Loucy (cell line): ENCODE data around the gene DPP4.

ENCODE experiments used
- H2AFZ ChIP-seq: fragments of 200-600 bp; sonication (generic); 2 replicates; pipeline ENCODE4 v1.6.0; 2016; ENCODE audit warnings: antibody characterized with exemption, mild to moderate bottlenecking, low read length, moderate library complexity
- H3F3A ChIP-seq: fragments of 200-600 bp; 2 replicates; pipeline ENCODE4 v1.6.0; 2016; ENCODE audit warnings: antibody characterized with exemption, low read depth, mild to moderate bottlenecking
- H3K27me3 ChIP-seq: fragments of 200-600 bp; sonication (generic); 2 replicates; pipeline ENCODE4 v1.6.1; 2014; ENCODE audit warnings: low read length, mild to moderate bottlenecking; ENCODE audit not compliant: insufficient read depth, poor library complexity, severe bottlenecking
- H3K36me3 ChIP-seq: fragments of 200-600 bp; sonication (generic); 2 replicates; pipeline ENCODE4 v1.6.1; 2016; ENCODE audit warnings: low read length; ENCODE audit not compliant: insufficient read depth
- H3K4me1 ChIP-seq: fragments of 200-600 bp; sonication (generic); 2 replicates; pipeline ENCODE4 v1.5.1; 2014; ENCODE audit warnings: low read length, mild to moderate bottlenecking; ENCODE audit not compliant: insufficient read depth, poor library complexity, severe bottlenecking
- H3K4me2 ChIP-seq: fragments of 200-600 bp; sonication (generic); 2 replicates; pipeline ENCODE4 v1.6.0; 2014; ENCODE audit warnings: antibody characterized with exemption, low read length, low read depth, mild to moderate bottlenecking; ENCODE audit not compliant: poor library complexity, severe bottlenecking
- H3K4me3 ChIP-seq: fragments of 200-600 bp; sonication (generic); 2 replicates; pipeline ENCODE4 v1.5.1; 2014; ENCODE audit warnings: low read length, mild to moderate bottlenecking, mixed read lengths; ENCODE audit not compliant: poor library complexity, severe bottlenecking
- H3K79me2 ChIP-seq: fragments of 200-600 bp; sonication (generic); 2 replicates; pipeline ENCODE4 v1.6.1; 2014; ENCODE audit warnings: low read length; ENCODE audit not compliant: insufficient read depth
- H3K9ac ChIP-seq: fragments of 200-600 bp; sonication (generic); 2 replicates; pipeline ENCODE4 v1.6.0; 2014; ENCODE audit warnings: mild to moderate bottlenecking, low read depth, low read length, moderate library complexity; ENCODE audit not compliant: poor library complexity, severe bottlenecking
- H3K9me2 ChIP-seq: fragments of 200-600 bp; sonication (generic); replicated peaks from 2 replicates; pipeline ENCODE4 v1.6.1; 2016; ENCODE audit warnings: low read depth, low read length, mixed read lengths
- H3K9me3 ChIP-seq: fragments of 200-600 bp; sonication (generic); 2 replicates; pipeline ENCODE4 v1.6.1; 2014; ENCODE audit warnings: mild to moderate bottlenecking, antibody characterized with exemption, low read length, low read depth; ENCODE audit not compliant: insufficient read depth
- H4K20me1 ChIP-seq: fragments of 200-600 bp; sonication (generic); 2 replicates; pipeline ENCODE4 v1.6.0; 2014; ENCODE audit warnings: antibody characterized with exemption, low read length, mild to moderate bottlenecking; ENCODE audit not compliant: insufficient read depth, poor library complexity, severe bottlenecking
- EZH2phosphoT487 ChIP-seq: fragments of 200-600 bp; IDR thresholded peaks from 2 replicates; pipeline ENCODE4 v1.6.1; 2018; ENCODE audit warnings: antibody characterized with exemption, mild to moderate bottlenecking, moderate library complexity, borderline replicate concordance
- TF ChIP-seq, protein P1 (sequence below): fragments of 200-600 bp; sonication (generic); conservative IDR thresholded peaks from 2 replicates; pipeline ENCODE4 v1.5.1; 2014; ENCODE audit warnings: mild to moderate bottlenecking, antibody characterized with exemption, low read length

Gene DPP4

DNA sequence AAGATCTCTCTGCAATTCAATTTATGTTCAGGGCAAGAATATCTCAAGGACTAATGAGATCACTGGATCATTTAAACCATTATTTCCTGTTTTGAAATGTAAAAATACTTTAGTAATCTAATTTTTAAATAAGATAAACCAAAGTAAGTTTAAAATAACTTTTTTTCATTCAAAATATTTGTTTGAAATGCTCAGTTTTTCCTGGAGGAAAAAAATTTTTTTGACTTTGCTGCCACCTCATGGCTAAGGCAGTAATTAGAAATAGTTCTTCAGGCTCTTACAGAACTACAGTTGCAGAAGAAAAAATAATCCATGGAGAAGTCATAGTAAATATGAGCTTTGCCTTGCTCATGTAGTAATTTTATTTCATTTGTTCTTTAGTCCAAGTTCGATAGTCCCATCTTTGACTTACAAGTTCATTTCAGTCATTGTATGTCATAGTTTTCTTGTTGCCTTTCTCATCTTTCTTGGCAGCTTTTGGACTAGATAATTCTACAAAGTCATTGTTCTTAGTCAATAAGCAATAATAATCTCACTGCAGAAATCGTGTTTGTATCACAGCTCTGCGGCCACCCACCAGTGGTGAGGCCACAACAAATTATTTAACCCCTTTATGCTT lies 127.4 kb downstream of the DPP4 start:
- Histone ChIP-seq H3K4me1 (no peaks in the 10 kb centered on the region), H3K27me3 (no peaks in the 10 kb centered on the region), H2AFZ (no peak overlapping the region), H3F3A (no peaks in the 10 kb centered on the region), H4K20me1 (no peaks in the 10 kb centered on the region), H3K79me2 (no peaks in the 10 kb centered on the region), H3K4me3 (no peak overlapping the region), H3K9me2 (no peaks in the 10 kb centered on the region), H3K36me3 (no peaks in the 10 kb centered on the region), H3K4me2 (no peak overlapping the region), H3K9me3 (no peaks in the 10 kb centered on the region), H3K9ac (no peak overlapping the region)
- TF ChIP-seq, protein P1, sequence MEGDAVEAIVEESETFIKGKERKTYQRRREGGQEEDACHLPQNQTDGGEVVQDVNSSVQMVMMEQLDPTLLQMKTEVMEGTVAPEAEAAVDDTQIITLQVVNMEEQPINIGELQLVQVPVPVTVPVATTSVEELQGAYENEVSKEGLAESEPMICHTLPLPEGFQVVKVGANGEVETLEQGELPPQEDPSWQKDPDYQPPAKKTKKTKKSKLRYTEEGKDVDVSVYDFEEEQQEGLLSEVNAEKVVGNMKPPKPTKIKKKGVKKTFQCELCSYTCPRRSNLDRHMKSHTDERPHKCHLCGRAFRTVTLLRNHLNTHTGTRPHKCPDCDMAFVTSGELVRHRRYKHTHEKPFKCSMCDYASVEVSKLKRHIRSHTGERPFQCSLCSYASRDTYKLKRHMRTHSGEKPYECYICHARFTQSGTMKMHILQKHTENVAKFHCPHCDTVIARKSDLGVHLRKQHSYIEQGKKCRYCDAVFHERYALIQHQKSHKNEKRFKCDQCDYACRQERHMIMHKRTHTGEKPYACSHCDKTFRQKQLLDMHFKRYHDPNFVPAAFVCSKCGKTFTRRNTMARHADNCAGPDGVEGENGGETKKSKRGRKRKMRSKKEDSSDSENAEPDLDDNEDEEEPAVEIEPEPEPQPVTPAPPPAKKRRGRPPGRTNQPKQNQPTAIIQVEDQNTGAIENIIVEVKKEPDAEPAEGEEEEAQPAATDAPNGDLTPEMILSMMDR = peak; percentile 70
- TF ChIP-seq EZH2phosphoT487 = no peak

GRCh38 chr2:161943011-161943410 lies 131.0 kb downstream of the DPP4 start:
- H3K9me3 ChIP-seq = no peaks in the 10 kb centered on the region
- no peaks in the 10 kb centered on the region for H3F3A ChIP-seq
- no peak for TF ChIP-seq EZH2phosphoT487
- TF ChIP-seq, protein P1 = no peak
- no peaks in the 10 kb centered on the region for H3K4me1 ChIP-seq
- H3K36me3 ChIP-seq = no peaks in the 10 kb centered on the region
- H3K4me2 ChIP-seq = no peak overlapping the region
- no peaks in the 10 kb centered on the region for H3K9me2 ChIP-seq
- no peaks in the 10 kb centered on the region for H3K79me2 ChIP-seq
- no peak overlapping the region for H3K4me3 ChIP-seq
- no peaks in the 10 kb centered on the region for H4K20me1 ChIP-seq
- H2AFZ ChIP-seq = no peak overlapping the region
- no peak overlapping the region for H3K9ac ChIP-seq
- H3K27me3 ChIP-seq = no peaks in the 10 kb centered on the region
